ENCODE data around the gene MACF1. TPM values are rescaled to one million over a fixed set of nuclear protein-coding genes. Genes with fewer than 3 reads are reported as not detected.
"Not testable (repeated sequence)": the region's sequence is repeated elsewhere in the genome, so short reads cannot be mapped to it uniquely, and the experiment has no call there.

Gene MACF1
- total and polyA plus RNA-seq, 2 experiments from 2014 or later, result 80.4 to 261 TPM

DNA sequence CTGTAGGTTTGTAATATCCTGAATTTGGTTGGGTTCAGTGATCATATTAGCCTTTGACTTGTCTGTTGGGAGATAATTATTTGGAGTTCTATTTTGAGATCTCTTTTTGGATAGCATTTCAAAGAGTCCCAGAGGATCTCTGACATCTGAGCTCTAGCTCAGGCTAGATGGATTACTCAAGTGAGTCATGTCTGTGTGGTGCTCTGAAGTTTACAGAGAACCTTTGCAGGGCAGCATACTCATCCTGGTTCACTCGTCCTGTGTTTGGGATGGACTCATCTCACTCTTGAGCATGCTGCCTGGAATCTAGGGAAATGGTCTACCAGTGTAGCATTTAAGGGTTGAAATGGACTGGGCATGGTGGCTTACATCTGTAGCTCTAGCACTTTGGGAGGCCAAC lies 257.6 kb downstream of the MACF1 start:
- no peaks in the 10 kb centered on the region for H3K4me1 ChIP-seq (ENCODE audit: low read depth)
- no peaks in the 10 kb centered on the region for H3K9me3 ChIP-seq (ENCODE audit: low read depth)
- no peak for DNase-seq (ENCODE audit: low read depth in 1 of 2, low spot score in 1 of 2)
- H3K36me3 ChIP-seq, result peaks cover 99% of the 10 kb centered on the region
- TF ChIP-seq, protein P1, sequence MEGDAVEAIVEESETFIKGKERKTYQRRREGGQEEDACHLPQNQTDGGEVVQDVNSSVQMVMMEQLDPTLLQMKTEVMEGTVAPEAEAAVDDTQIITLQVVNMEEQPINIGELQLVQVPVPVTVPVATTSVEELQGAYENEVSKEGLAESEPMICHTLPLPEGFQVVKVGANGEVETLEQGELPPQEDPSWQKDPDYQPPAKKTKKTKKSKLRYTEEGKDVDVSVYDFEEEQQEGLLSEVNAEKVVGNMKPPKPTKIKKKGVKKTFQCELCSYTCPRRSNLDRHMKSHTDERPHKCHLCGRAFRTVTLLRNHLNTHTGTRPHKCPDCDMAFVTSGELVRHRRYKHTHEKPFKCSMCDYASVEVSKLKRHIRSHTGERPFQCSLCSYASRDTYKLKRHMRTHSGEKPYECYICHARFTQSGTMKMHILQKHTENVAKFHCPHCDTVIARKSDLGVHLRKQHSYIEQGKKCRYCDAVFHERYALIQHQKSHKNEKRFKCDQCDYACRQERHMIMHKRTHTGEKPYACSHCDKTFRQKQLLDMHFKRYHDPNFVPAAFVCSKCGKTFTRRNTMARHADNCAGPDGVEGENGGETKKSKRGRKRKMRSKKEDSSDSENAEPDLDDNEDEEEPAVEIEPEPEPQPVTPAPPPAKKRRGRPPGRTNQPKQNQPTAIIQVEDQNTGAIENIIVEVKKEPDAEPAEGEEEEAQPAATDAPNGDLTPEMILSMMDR (IDR thresholded peaks at IDR 0.05; ENCODE audit: low read depth, low read length), result no peak
- no peak overlapping the region for H3K4me3 ChIP-seq
- H3K27me3 ChIP-seq, result no peaks in the 10 kb centered on the region
- H3K27ac ChIP-seq, result no peak overlapping the region

DNA sequence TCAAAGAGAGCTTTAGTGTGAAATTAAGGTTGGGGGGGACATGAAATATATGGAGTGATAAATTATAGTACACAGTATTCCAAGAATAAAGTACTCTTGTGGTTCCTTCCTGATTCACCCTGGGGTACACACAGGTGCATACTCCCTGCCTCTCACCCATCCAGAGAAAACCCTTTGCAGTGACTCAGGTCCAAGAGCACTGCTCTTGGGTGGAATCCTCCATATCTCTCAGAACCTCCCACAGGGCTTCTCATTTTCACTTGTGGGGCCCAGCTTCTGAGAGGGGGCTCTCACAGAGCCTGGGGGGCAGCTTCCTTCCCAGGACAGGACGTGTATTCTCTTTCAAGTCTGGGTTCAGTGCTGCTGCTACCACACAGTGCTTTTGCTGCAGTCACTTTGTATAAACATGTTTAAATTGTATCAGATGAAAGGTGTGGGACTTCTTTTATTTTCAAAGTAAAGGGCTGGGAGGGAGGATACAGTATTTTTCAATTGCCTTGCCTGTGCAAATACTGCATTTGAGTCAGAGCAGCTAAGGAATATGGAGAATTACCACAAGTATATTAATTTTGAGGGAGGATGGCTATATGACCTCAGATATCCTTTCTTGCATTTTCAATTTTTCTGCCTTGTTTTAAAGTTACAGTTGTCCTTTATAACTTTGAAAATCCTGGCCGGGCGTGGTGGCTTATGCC lies 262.1 kb downstream of the MACF1 start:
- TF ChIP-seq, protein P1 (IDR thresholded peaks at IDR 0.05; ENCODE audit: low read depth, low read length), result no peak
- Histone ChIP-seq H3K4me1 (ENCODE audit: low read depth) (no peaks in the 10 kb centered on the region), H3K36me3 (peaks cover 94% of the 10 kb centered on the region), H3K4me3 (no peak overlapping the region), H3K27ac (no peak overlapping the region), H3K27me3 (no peaks in the 10 kb centered on the region), H3K9me3 (ENCODE audit: low read depth) (no peaks in the 10 kb centered on the region)
- no peak for DNase-seq (ENCODE audit: low read depth in 1 of 2, low spot score in 1 of 2)

DNA sequence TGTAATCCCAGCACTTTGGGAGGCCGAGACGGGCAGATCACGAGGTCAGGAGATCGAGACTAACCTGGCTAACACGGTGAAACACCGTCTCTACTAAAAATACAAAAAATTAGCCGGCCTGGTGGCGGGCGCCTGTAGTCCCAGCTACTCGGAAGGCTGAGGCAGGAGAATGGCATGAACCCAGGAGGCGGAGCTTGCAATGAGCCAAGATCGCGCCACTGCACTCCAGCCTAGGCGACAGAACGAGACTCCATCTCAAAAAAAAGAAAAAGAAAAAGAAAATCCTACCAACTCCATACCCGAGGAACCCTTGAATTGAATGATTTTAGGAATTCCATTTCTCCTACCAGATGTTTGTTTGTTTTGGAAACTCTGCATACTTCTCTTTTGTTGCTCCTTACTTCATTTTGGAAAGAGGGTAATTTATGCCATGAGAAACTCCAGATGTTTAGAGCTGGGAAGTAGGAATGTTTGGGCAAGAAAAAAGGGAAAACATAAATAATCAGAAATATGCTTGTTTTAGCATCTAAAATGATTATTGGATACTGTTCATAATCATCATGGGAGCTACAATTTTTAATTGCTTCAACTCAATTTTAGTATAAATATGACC lies 262.7 kb downstream of the MACF1 start:
- H3K36me3 ChIP-seq, result peaks cover 91% of the 10 kb centered on the region
- DNase-seq (ENCODE audit: low read depth in 1 of 2, low spot score in 1 of 2); H3K27ac ChIP-seq; H3K4me3 ChIP-seq; H3K4me1 ChIP-seq (ENCODE audit: low read depth); H3K27me3 ChIP-seq; H3K9me3 ChIP-seq (ENCODE audit: low read depth): not testable (repeated sequence)

DNA sequence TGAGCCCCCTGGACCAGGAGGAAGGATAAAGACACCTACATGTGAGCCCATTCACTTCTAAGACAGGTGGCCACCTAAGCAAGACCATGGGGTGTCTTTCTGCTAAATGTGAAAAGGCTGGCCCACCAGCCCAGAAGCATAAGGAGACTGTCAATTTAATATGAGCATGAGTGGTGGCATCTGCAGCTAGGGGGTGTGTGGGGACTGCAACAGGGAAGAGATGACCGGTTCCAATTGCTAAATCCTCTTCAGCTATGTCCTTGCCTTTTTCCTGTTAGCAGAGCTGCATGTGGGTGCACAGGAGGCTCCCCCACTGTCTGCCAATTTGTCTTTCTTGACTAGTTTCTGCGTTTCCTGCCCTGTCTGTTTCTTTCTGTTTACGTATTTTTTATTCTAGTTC lies 264.7 kb downstream of the MACF1 start:
- peaks cover 75% of the 10 kb centered on the region for H3K36me3 ChIP-seq
- TF ChIP-seq, protein P1 (IDR thresholded peaks at IDR 0.05; ENCODE audit: low read depth, low read length), result no peak
- no peak for DNase-seq (ENCODE audit: low read depth in 1 of 2, low spot score in 1 of 2)
- H3K27ac ChIP-seq, result no peak overlapping the region
- H3K4me1 ChIP-seq (ENCODE audit: low read depth), result peaks cover under 1% of the 10 kb centered on the region
- no peaks in the 10 kb centered on the region for H3K27me3 ChIP-seq
- no peaks in the 10 kb centered on the region for H3K9me3 ChIP-seq (ENCODE audit: low read depth)
- no peak overlapping the region for H3K4me3 ChIP-seq

DNA sequence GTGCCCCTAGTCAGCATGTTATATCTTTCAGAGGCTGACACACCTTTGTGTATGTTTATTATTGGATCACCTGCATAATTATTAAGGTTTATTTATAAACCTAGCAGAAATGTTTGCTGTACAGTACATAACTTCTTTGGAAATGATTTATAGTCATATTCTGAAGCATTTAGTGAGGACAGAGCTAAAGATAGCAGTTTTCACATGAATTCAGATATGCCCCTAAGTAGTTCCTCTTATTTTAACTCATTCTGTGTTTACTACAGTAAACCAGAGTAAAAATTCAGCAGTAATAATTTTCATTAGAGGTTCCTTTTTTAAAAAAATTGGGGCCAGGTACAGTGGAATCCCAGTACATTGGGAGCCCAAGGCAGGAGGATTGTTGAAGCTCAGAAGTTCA lies 265.5 kb downstream of the MACF1 start:
- no peak for DNase-seq (ENCODE audit: low read depth in 1 of 2, low spot score in 1 of 2)
- Histone ChIP-seq H3K4me3 (no peak overlapping the region), H3K27me3 (no peaks in the 10 kb centered on the region), H3K4me1 (ENCODE audit: low read depth) (peaks cover 9% of the 10 kb centered on the region), H3K27ac (no peak overlapping the region), H3K9me3 (ENCODE audit: low read depth) (no peaks in the 10 kb centered on the region), H3K36me3 (peaks cover 66% of the 10 kb centered on the region)
- TF ChIP-seq, protein P1 (IDR thresholded peaks at IDR 0.05; ENCODE audit: low read depth, low read length), result no peak

DNA sequence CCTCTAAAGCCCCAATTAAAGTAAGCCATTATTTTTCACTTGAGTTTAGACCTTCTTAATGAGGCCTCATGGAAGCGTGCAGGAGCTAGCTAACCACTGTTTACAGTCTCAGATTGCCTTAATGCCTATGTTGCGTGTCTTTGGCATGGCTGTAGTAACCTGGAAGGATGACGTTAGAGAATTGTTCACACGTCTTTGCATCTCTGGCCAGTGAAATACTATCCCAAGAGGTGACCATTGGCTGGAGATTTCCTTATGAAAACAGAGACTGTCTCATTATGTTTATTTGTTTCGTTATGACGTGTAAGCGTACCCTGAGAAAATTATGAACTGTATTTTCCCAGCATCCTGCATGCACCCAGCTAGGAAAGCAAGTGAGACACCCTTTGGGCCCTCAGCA lies 268.3 kb downstream of the MACF1 start:
- H3K4me3 ChIP-seq, result no peak overlapping the region
- TF ChIP-seq, protein P1 (IDR thresholded peaks at IDR 0.05; ENCODE audit: low read depth, low read length), result no peak
- no peak overlapping the region for H3K27ac ChIP-seq
- H3K9me3 ChIP-seq (ENCODE audit: low read depth), result no peaks in the 10 kb centered on the region
- DNase-seq (ENCODE audit: low read depth in 1 of 2, low spot score in 1 of 2), result no peak
- peaks cover 40% of the 10 kb centered on the region for H3K36me3 ChIP-seq
- no peaks in the 10 kb centered on the region for H3K27me3 ChIP-seq
- peaks cover 10% of the 10 kb centered on the region for H3K4me1 ChIP-seq (ENCODE audit: low read depth)

Measured in cardiac muscle cell (in vitro differentiated cells and primary cell).